A673 (cell line): Measurements from ENCODE around the gene IFITM5. TPM values are rescaled to one million over a fixed set of nuclear protein-coding genes. Genes with fewer than 3 reads are reported as not detected.

Experiments
- BruUV-seq: library from RNA; stranded (reverse); fragments of 400-500 nt; replicated peaks from 2 replicates; lab custom pipeline; 2021; lab: Mats Ljungman, UMichigan
- CTCF ChIA-PET: fragments of 300-600 bp; sonication (Branson Sonifier 250); formaldehyde crosslinking; loops from one replicate; lab custom pipeline; 2022; ENCODE audit warnings: antibody characterized with exemption; lab: Charles Lee
- POLR2A ChIA-PET: fragments of 300-600 bp; sonication (Branson Sonifier 250); formaldehyde crosslinking; loops from one replicate; lab custom pipeline; 2022; ENCODE audit warnings: antibody characterized with exemption; ENCODE audit not compliant: low non-redundant PET; lab: Charles Lee
- DNase-seq: peaks from one replicate; pipeline ENCODE4 v3.0.0-alpha.2; 2015; ENCODE audit warnings: low spot score
- H3K27ac ChIP-seq: fragments of 200-600 bp; sonication (generic); 2 replicates; pipeline ENCODE4 v1.5.1; 2016; ENCODE audit warnings: mixed run types, low read depth, mild to moderate bottlenecking, mixed read lengths, antibody characterized with exemption, low read length; ENCODE audit not compliant: poor library complexity, severe bottlenecking
- H3K27me3 ChIP-seq: fragments of 200-600 bp; sonication (generic); replicated peaks from 2 replicates; pipeline ENCODE4 v1.6.1; 2017; ENCODE audit warnings: mixed run types, low read depth, mild to moderate bottlenecking, mixed read lengths, antibody characterized with exemption, low read length; ENCODE audit not compliant: insufficient read depth, poor library complexity
- H3K36me3 ChIP-seq: fragments of 200-600 bp; sonication (generic); 2 replicates; pipeline ENCODE4 v1.6.1; 2016; ENCODE audit warnings: mixed run types, mild to moderate bottlenecking, mixed read lengths, antibody characterized with exemption, low read length; ENCODE audit not compliant: insufficient read depth, poor library complexity, severe bottlenecking
- H3K4me1 ChIP-seq: fragments of 200-600 bp; sonication (generic); 2 replicates; pipeline ENCODE4 v1.6.1; 2017; ENCODE audit warnings: mixed run types, mild to moderate bottlenecking, mixed read lengths, antibody characterized with exemption, low read length; ENCODE audit not compliant: insufficient read depth, poor library complexity, severe bottlenecking
- H3K4me3 ChIP-seq: fragments of 200-600 bp; sonication (generic); 2 replicates; pipeline ENCODE4 v1.5.1; 2016; ENCODE audit warnings: low read depth, mixed run types, mild to moderate bottlenecking, mixed read lengths, low read length; ENCODE audit not compliant: poor library complexity, severe bottlenecking
- H3K9me3 ChIP-seq: fragments of 200-600 bp; sonication (generic); 2 replicates; pipeline ENCODE4 v1.6.1; 2016; ENCODE audit warnings: mixed run types, low read depth, mild to moderate bottlenecking, mixed read lengths, antibody characterized with exemption, low read length; ENCODE audit not compliant: poor library complexity, severe bottlenecking
- CTCF ChIP-seq: fragments of 300-800, 200-600 bp; sonication (generic); conservative IDR thresholded peaks from 2 replicates; pipeline ENCODE4 v1.5.1; 2017; ENCODE audit warnings: low read depth, mild to moderate bottlenecking, antibody characterized with exemption, low read length, moderate library complexity, mixed read lengths
- EZH2 ChIP-seq: fragments of 200-600 bp; sonication (generic); IDR thresholded peaks from 2 replicates; pipeline ENCODE4 v1.6.1; 2017; ENCODE audit warnings: borderline replicate concordance, low read depth, mild to moderate bottlenecking, mixed read lengths, antibody characterized with exemption, low read length; ENCODE audit not compliant: poor library complexity, severe bottlenecking
- intact Hi-C: fragments of 100-400 bp; cut with micrococcal nuclease; formaldehyde crosslinking; loops from one replicate; pipeline ENCODE4 v1.10.0; 2022; ENCODE audit not compliant: unreplicated experiment
- total RNA-seq: library from RNA; stranded (reverse); gene quantifications from 2 replicates; pipeline ENCODE4 v1.2.3, GENCODE V29; 2021

IFITM5 gene
- total RNA-seq, 1 experiment from 2014 or later: not detected

DNA sequence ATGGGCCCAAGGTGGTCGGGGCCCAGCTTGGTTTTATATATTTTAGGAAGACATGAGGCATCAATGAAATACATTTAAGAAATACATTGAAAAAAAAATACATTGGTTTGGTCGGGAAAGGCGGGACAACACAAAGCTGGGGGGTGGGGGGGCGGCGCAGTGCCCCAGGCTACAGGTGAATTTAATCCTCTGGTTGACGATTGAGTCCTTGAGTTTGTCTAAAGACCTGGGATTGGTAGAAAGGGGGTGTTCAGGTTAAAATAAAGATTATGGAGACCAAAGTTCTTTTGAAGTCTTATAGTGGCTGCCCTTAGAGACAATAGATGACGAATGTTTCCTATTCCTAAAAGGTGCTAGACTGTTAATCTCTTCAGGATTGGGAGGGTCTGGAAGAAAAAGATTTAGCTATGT, 17.6 kb upstream of the IFITM5 start:
- no peak overlapping the region for H3K4me3 ChIP-seq

GRCh38 chr11:316031-316701, 16.8 kb upstream of the IFITM5 start:
- intact Hi-C loops: no loop called here
- no peaks in the 10 kb centered on the region for H3K27me3 ChIP-seq
- TF ChIP-seq CTCF: no peak
- TF ChIP-seq EZH2: no peak
- no peaks in the 10 kb centered on the region for H3K36me3 ChIP-seq
- no peaks in the 10 kb centered on the region for H3K9me3 ChIP-seq
- no TSS peak for BruUV-seq
- DNase-seq: no peak
- H3K27ac ChIP-seq: no peak overlapping the region
- ChIA-PET POLR2A (no interaction called here), CTCF (no interaction called here)
- H3K4me1 ChIP-seq: peaks cover 13% of the 10 kb centered on the region
- H3K4me3 ChIP-seq: no peak overlapping the region

More for the DNA sequence above, 17.6 kb upstream of the IFITM5 start:
- no peaks in the 10 kb centered on the region for H3K9me3 ChIP-seq
- H3K27me3 ChIP-seq: no peaks in the 10 kb centered on the region
- no peak for DNase-seq
- intact Hi-C loops: loop anchor here (1.0 kb wide), 1 partner anchor 9 kb away; no protein-coding TSS in a partner anchor
- no peak for TF ChIP-seq CTCF
- TF ChIP-seq EZH2: no peak
- H3K27ac ChIP-seq: no peak overlapping the region
- CTCF ChIA-PET: interaction anchor here (0.6 kb wide), 1 partner anchor 29 kb away, joined by 4 read pairs; no protein-coding TSS in a partner anchor
- H3K4me1 ChIP-seq: peaks cover 13% of the 10 kb centered on the region
- POLR2A ChIA-PET: no interaction called here
- no peaks in the 10 kb centered on the region for H3K36me3 ChIP-seq
- no TSS peak for BruUV-seq

GRCh38 chr11:315516-315994, 16.2 kb upstream of the IFITM5 start:
- no peaks in the 10 kb centered on the region for H3K36me3 ChIP-seq
- intact Hi-C loops: no loop called here
- ChIA-PET CTCF (no interaction called here), POLR2A (no interaction called here)
- peak overlapping the region; percentile 55 for H3K4me3 ChIP-seq
- no peak overlapping the region for H3K27ac ChIP-seq
- peaks cover 13% of the 10 kb centered on the region for H3K4me1 ChIP-seq
- DNase-seq: no peak
- no TSS peak for BruUV-seq
- no peaks in the 10 kb centered on the region for H3K27me3 ChIP-seq
- no peaks in the 10 kb centered on the region for H3K9me3 ChIP-seq
- TF ChIP-seq CTCF (no peak), EZH2 (no peak)
